RWPE2 (cell line): Measurements from ENCODE around the gene NFIX.

Source experiments
- ATAC-seq: fragments of 200-7000 bp; cut with Tn5 transposase; 3 replicates; pipeline ENCODE4 v1.9.1; 2021; ENCODE audit warnings: low read depth
- DNase-seq: peaks from one replicate; pipeline ENCODE4 v3.0.0-alpha.2; 2020; ENCODE audit warnings: low spot score
- H3K27ac ChIP-seq: fragments of 450-650 bp; 2 replicates; pipeline ENCODE4 v1.5.1; 2017; ENCODE audit warnings: mild to moderate bottlenecking; ENCODE audit not compliant: poor library complexity, severe bottlenecking
- H3K27me3 ChIP-seq: fragments of 250-450 bp; sonication (Bioruptor Pico); 2 replicates; pipeline ENCODE4 v1.5.1; 2021; ENCODE audit warnings: mild to moderate bottlenecking, moderate library complexity; ENCODE audit not compliant: insufficient read depth, poor library complexity, severe bottlenecking
- H3K36me3 ChIP-seq: fragments of 250-450 bp; sonication (Bioruptor Pico); 2 replicates; pipeline ENCODE4 v1.5.1; 2020; ENCODE audit warnings: low read depth, mild to moderate bottlenecking, moderate library complexity
- H3K4me1 ChIP-seq: fragments of 250-450 bp; sonication (Bioruptor Pico); 2 replicates; pipeline ENCODE4 v1.5.1; 2021; ENCODE audit warnings: mild to moderate bottlenecking, moderate library complexity; ENCODE audit not compliant: insufficient read depth, poor library complexity, severe bottlenecking
- H3K4me3 ChIP-seq: fragments of 250-450 bp; sonication (Bioruptor Pico); 2 replicates; pipeline ENCODE4 v1.5.1; 2021; ENCODE audit warnings: mild to moderate bottlenecking, moderate library complexity; ENCODE audit not compliant: severe bottlenecking
- H3K9me3 ChIP-seq: fragments of 250-450 bp; sonication (Bioruptor Pico); 2 replicates; pipeline ENCODE4 v1.5.1; 2021; ENCODE audit warnings: mild to moderate bottlenecking, moderate library complexity; ENCODE audit not compliant: severe bottlenecking
- TF ChIP-seq, protein P1 (sequence below): fragments of 450-650 bp; IDR thresholded peaks from one replicate; pipeline ENCODE4 v1.5.1; 2017; ENCODE audit warnings: mild to moderate bottlenecking, moderate library complexity; ENCODE audit not compliant: poor library complexity, severe bottlenecking

Gene NFIX

DNA sequence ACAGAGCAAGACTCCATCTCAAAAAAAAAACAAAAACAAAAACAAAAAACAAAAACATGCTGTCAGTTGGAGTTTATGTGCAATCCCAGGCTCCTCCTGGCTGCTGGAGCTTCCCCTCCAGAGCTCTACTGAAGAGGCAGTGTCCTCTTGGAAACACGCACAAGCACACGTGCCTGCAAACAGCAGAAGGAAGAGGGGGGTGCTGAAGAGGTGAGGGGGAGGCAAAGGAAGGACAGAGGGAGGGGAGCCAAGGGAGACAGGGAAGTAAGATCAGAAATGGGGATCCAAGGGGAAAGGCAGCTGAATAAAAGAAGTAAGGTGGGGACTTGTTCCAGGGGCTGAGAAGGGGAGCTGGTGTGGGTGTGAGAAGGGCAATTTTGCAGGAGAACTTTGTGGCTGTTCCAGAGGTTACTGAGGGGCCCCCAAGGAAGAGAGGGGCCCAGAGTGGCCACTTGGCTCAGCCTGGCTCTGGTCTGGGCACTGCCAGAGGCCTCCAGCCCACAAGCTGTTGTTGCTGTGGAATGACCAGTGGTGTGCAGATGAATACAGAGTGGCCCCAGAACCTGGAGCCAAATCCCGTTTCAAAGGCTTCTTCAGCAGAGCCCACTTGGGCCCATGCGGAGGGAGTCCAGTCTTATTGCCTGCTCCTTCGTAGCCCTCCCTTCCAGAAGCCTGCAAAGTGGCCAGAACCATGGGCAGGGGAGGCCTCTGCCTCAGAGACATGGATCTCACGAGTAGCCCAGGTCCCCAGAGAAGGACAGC lies 73.0 kb downstream of the NFIX start:
- no peaks in the 10 kb centered on the region for H3K9me3 ChIP-seq
- TF ChIP-seq, protein P1, sequence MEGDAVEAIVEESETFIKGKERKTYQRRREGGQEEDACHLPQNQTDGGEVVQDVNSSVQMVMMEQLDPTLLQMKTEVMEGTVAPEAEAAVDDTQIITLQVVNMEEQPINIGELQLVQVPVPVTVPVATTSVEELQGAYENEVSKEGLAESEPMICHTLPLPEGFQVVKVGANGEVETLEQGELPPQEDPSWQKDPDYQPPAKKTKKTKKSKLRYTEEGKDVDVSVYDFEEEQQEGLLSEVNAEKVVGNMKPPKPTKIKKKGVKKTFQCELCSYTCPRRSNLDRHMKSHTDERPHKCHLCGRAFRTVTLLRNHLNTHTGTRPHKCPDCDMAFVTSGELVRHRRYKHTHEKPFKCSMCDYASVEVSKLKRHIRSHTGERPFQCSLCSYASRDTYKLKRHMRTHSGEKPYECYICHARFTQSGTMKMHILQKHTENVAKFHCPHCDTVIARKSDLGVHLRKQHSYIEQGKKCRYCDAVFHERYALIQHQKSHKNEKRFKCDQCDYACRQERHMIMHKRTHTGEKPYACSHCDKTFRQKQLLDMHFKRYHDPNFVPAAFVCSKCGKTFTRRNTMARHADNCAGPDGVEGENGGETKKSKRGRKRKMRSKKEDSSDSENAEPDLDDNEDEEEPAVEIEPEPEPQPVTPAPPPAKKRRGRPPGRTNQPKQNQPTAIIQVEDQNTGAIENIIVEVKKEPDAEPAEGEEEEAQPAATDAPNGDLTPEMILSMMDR, result no peak
- H3K4me3 ChIP-seq, result no peak overlapping the region
- DNase-seq (no peak), ATAC-seq (no peak)
- H3K36me3 ChIP-seq, result no peaks in the 10 kb centered on the region
- H3K4me1 ChIP-seq, result no peaks in the 10 kb centered on the region
- no peak overlapping the region for H3K27ac ChIP-seq
- H3K27me3 ChIP-seq, result no peaks in the 10 kb centered on the region

DNA sequence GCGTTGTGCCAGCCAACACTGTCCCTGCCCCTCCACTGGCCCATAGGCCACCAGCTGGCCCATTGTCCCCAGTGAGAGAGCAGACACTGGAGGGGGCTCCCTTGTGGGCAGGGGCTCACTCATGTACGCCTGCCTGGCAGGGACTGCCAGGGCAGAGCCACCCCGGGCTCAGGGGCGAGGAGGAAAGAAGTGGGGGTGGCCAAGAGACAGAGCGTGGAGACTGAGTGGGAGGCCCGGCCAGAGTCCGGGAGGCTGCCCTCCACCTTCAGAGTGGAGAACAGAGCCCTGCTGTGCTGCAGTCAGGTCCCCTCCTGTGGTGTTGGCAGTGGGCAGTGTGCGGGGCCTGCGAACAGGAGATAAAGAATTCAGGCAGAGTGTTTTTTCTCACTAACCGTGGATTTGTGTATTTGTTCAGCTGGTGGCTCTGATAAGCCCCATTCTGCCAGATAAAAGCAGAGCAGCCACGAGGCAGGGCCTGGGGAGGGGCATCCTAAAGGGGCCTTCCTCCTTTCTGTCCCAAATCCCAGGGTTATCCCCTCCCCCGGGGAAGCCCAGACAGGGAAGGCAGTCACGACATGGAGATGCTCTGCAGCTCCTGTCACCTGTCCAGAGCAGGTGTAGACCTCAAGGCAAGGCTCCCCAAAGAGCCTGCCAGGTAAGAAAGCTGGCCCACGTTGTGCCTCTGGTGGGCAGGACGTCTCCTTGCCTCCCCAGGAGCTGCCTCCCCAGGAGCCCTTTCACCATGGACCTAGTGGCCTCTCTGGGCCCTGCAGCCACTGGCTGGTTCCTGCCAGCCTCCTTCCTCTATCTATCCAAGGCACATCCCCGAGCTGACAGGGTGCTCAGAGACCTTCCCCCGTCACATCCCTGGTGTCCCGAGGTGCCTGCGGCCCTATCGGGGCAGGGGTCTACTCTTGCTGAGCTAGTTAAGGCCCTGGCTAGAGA lies 74.4 kb downstream of the NFIX start:
- H3K27me3 ChIP-seq, result no peaks in the 10 kb centered on the region
- DNase-seq (no peak), ATAC-seq (no peak)
- TF ChIP-seq, protein P1, result no peak
- H3K9me3 ChIP-seq, result no peaks in the 10 kb centered on the region
- H3K36me3 ChIP-seq, result peaks cover 6% of the 10 kb centered on the region; the same call in 1 of the 2 replicates
- no peak overlapping the region for H3K27ac ChIP-seq
- no peaks in the 10 kb centered on the region for H3K4me1 ChIP-seq
- no peak overlapping the region for H3K4me3 ChIP-seq

- ATAC-seq, result no peak
- Histone ChIP-seq H3K27ac (no peak overlapping the region), H3K4me1 (no peaks in the 10 kb centered on the region), H3K27me3 (no peaks in the 10 kb centered on the region), H3K9me3 (no peaks in the 10 kb centered on the region), H3K36me3 (peaks cover 6% of the 10 kb centered on the region; the same call in 1 of the 2 replicates), H3K4me3 (no peak overlapping the region)
- TF ChIP-seq, protein P1, result no peak
- no peak for DNase-seq
Observed at GRCh38 chr19:13070425-13071140, 75.3 kb downstream of the NFIX start.

DNA sequence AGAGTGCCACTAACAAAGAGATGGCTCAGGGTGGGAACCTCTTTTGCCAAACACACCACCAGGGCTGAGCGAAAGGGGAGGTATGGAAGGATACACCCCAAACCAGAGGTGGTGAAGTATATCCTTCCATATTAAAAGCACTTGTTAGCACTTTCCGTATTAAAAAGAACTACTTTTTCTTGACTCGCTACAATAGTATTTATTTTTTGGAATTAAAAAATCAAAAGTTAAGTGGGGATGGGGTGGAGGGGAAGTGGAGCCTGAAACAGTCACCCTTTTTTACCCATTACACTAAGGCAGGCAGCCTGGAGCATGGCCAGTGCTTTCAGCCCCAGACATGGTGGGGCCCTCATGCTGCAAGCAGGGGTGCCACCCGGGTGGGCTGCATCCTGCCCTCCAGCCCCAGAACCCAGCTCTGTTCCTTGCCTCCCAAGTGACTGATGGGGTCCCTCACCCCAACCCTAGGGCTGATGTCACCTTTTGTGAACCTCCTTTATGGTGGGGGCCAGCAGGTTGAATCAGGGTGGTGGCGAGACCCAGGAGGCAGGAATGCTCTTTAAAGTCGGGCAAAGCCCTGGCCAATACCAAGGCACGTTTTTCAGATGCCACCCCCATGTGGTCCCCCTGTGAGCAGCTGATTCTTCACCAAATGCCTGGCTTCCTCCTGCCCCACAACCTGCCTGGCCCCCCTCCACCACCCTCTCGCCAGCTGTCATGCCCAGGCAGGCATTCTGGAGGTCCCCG lies 76.3 kb downstream of the NFIX start:
- ATAC-seq, result no peak

More for the DNA sequence above, 76.3 kb downstream of the NFIX start:
- Histone ChIP-seq H3K9me3 (no peaks in the 10 kb centered on the region), H3K27me3 (no peaks in the 10 kb centered on the region), H3K36me3 (peaks cover 6% of the 10 kb centered on the region; the same call in 1 of the 2 replicates), H3K4me1 (no peaks in the 10 kb centered on the region), H3K27ac (no peak overlapping the region), H3K4me3 (no peak overlapping the region)
- no peak for DNase-seq
- TF ChIP-seq, protein P1, result no peak
